Lower lobe of right lung (tissue), 2 donors: ENCODE results near the gene YTHDC1. TPM values are rescaled to one million over a fixed set of nuclear protein-coding genes. Genes with fewer than 3 reads are reported as not detected.
"Not testable (repeated sequence)": the region's sequence is repeated elsewhere in the genome, so short reads cannot be mapped to it uniquely, and the experiment has no call there.

Experiments
- ATAC-seq, 2 donors: fragments of 200-7000 bp; cut with Tn5 transposase; one replicate each; pipeline ENCODE4 v1.9.1; 2020 to 2022; ENCODE audit warnings: mild to moderate bottlenecking in 2 of 2, moderate library complexity in 2 of 2
- DNase-seq: peaks from one replicate; pipeline ENCODE4 v3.0.0-alpha.2; 2020
- H3K27ac ChIP-seq: fragments of 200-600 bp; one replicate; pipeline ENCODE4 v1.8.0; 2022
- H3K27me3 ChIP-seq: fragments of 200-600 bp; one replicate; pipeline ENCODE4 v1.8.0; 2022; ENCODE audit warnings: low read depth
- H3K36me3 ChIP-seq: fragments of 200-600 bp; one replicate; pipeline ENCODE4 v1.8.0; 2022; ENCODE audit warnings: mild to moderate bottlenecking
- H3K4me1 ChIP-seq: fragments of 200-600 bp; one replicate; pipeline ENCODE4 v1.8.0; 2022
- H3K4me3 ChIP-seq: fragments of 200-600 bp; one replicate; pipeline ENCODE4 v1.8.0; 2022; ENCODE audit warnings: mild to moderate bottlenecking
- H3K9me3 ChIP-seq: fragments of 200-600 bp; one replicate; pipeline ENCODE4 v1.8.0; 2022
- CTCF ChIP-seq: fragments of 200-600 bp; IDR thresholded peaks from one replicate; pipeline ENCODE4 v1.8.0; 2022; ENCODE audit warnings: antibody characterized with exemption, mild to moderate bottlenecking
- intact Hi-C: fragments of 100-400 bp; cut with DNase I; formaldehyde crosslinking; loops from one replicate; pipeline ENCODE4 v1.11.0; 2022
- long read RNA-seq: library from polyadenylated mRNA; unstranded; transcript quantifications from one replicate; pipeline ENCODE4 v2.0.0, GENCODE V29; 2021
- total RNA-seq: library from RNA; stranded (reverse); fragmentation: NEBNext Ultra II Directional; extraction: Animal tissue kit (Norgen Biotek cat#: 25700); gene quantifications from one replicate; pipeline ENCODE4 v1.2.1, GENCODE V29; 2021
- donor health status: DM: no; HTN: yes; CAD: no; lungs with severe emphysema.

YTHDC1 gene
- total RNA-seq, result 77.2 TPM
- long read RNA-seq, full-length matches to known transcripts, result 4 of 21 reads
- long read RNA-seq, partial matches to known transcripts, result 13 of 21 reads
- long read RNA-seq, other reads (novel, unspliced or antisense), result 4 of 21 reads

DNA sequence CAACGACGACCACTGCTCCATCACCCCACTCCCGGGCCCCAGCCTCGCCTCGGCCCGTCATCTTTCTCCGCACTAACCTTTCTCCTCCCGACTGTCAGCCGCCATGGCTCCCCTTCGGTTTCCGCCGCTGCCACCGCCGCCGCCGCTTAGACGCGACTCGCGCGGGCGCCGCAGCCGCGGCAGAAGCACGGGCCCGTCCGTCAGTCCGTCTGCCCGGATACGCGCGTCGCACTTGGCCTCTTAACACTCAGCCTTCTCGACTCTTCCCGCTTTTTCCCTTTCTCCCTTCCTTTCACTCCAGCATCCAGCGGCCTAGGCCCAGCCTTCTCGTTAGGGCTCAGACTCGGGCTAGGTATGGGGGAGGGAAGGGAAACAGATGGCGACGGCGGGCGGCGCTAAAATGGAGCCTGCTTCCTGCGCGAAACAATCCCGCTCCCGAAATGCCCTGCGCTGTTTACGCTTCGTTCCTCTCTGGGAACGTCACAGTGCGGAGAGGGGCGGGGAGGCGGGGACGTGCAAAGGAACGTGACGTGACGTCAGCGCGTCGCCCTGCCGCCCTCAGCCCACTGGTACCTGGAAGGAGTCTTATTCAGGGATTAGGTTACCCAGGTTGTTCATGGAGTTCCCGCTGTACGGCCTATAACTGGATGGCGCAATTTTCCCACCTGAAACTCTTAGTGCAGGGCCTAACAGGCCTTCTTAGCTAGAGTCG lies at the start of gene YTHDC1:
YTHDC1 (minus strand) TSS at position 442 of the 712 bp plus-strand sequence; CDS start at position 105, 337 bp downstream.
- H3K36me3 ChIP-seq, result no peaks in the 10 kb centered on the region
- peak within 1 kb of the TSS; percentile 99 for H3K27ac ChIP-seq
- intact Hi-C loops, result no loop called here
- H3K4me1 ChIP-seq, result peaks cover 36% of the 10 kb centered on the region
- DNase-seq, result peak; percentile 98
- no peak for TF ChIP-seq CTCF
- H3K4me3 ChIP-seq, result peak within 1 kb of the TSS; percentile 90
- no peaks in the 10 kb centered on the region for H3K27me3 ChIP-seq
- no peaks in the 10 kb centered on the region for H3K9me3 ChIP-seq
- ATAC-seq, result peak; percentile 99

DNA sequence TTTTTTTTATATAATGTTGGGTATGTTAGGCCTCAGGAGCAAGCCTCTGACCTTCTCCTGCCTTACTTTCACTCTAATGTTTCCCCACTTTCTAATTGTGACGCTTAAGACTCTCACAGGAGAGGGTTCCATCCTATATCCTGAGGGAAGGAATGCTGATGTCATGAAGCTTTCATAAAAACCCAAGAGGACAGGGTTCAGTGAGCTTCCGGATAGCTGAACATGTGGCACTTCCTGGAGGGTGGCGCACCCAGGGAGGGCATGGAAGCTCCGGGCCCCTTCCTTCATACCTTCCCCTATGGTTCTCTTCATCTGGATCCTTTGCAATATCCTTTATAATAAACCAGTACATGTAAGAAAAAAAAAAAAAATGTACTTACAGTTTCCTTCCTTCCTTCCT lies 49.4 kb upstream of the YTHDC1 start:
- H3K27me3 ChIP-seq, result no peaks in the 10 kb centered on the region
- intact Hi-C loops, result no loop called here
- H3K27ac ChIP-seq, result no peak overlapping the region
- H3K36me3 ChIP-seq, result no peaks in the 10 kb centered on the region
- ATAC-seq, result no peak
- TF ChIP-seq CTCF, result no peak
- H3K4me3 ChIP-seq, result no peak overlapping the region
- H3K9me3 ChIP-seq, result no peaks in the 10 kb centered on the region
- H3K4me1 ChIP-seq, result no peaks in the 10 kb centered on the region
- no peak for DNase-seq

DNA sequence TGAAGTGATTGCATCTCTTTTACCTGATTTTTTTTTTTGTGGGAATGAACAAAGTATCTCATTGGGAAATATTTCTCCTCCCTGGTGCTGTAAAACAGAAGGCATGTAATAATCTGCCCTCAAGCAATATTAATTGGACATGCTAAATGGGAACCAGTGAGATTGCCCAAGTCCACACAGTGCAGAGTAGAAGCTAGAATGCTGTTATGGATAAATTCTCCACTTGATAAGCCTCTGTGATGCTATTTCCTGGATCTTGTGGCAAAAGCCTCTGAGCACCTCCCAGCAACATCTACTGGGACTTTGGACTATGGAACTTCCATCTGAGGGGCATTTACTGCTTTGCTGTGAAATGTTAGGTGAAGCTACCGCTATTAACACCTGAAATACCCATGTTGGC lies 46.9 kb upstream of the YTHDC1 start:
- Histone ChIP-seq H3K27me3 (no peaks in the 10 kb centered on the region), H3K27ac (no peak overlapping the region), H3K4me1 (no peaks in the 10 kb centered on the region), H3K36me3 (no peaks in the 10 kb centered on the region), H3K4me3 (no peak overlapping the region), H3K9me3 (no peaks in the 10 kb centered on the region)
- no peak for TF ChIP-seq CTCF
- DNase-seq, result no peak
- ATAC-seq, result no peak
- intact Hi-C loops, result no loop called here

DNA sequence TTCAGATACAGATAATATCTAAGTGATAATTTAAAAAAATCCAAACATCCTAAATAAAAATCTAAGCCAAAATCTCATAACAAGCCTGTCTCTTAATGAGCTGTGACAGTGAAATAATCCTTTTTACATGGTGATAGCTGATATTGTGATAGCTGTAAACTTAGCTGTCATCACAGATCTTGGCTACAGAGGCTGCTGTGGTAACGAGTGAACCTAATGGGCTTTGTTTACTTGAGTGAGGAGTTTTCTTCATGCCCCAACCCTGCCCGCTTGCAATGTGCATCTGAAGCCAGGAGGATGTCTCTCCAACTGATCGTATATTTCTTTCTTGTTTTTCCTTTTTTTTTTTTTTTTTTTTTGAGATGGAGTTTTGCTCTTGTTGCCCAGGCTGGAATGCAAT lies 41.5 kb upstream of the YTHDC1 start:
- Histone ChIP-seq H3K27me3 (no peaks in the 10 kb centered on the region), H3K4me1 (no peaks in the 10 kb centered on the region), H3K9me3 (no peaks in the 10 kb centered on the region), H3K36me3 (no peaks in the 10 kb centered on the region), H3K27ac (no peak overlapping the region), H3K4me3 (no peak overlapping the region)
- ATAC-seq (no peak), DNase-seq (no peak)
- TF ChIP-seq CTCF, result no peak
- intact Hi-C loops, result no loop called here

DNA sequence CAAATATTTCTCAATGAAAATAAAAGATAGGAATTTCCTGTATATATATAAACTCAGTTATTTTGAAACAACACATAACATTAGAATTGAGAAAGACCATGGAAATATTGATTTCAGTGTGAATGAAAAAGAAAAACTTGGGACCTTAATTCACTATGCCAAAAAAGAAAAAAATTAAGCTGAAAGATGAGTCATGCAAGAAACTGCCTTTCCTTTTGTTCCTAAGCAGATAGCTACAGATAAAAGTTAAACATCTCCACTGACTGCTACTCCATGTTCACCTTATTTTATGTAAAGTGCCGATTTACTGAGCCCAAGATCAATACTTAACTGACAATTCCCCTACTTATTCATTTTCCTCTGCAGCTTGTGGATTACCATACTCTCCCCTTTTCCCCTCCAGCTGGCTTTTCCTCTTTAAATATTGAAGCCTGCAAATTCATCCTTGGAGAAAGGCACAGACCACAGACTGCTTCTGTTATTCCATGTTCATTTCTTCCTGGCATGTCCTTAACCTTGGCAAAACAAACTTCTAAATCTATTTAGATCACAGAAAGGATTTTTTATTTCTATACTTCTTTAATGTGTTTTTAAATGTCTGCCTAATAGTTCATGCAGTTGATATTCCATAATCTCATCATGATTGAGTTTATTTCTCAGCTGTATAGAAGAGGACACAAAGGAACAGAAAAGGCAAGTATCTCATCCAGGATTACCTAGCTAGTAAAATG lies 40.5 kb upstream of the YTHDC1 start:
- intact Hi-C loops, result no loop called here
- Histone ChIP-seq H3K9me3 (no peaks in the 10 kb centered on the region), H3K4me1 (no peaks in the 10 kb centered on the region), H3K36me3 (no peaks in the 10 kb centered on the region), H3K27me3 (no peaks in the 10 kb centered on the region), H3K27ac (no peak overlapping the region), H3K4me3 (no peak overlapping the region)
- DNase-seq (no peak), ATAC-seq (no peak)
- no peak for TF ChIP-seq CTCF

DNA sequence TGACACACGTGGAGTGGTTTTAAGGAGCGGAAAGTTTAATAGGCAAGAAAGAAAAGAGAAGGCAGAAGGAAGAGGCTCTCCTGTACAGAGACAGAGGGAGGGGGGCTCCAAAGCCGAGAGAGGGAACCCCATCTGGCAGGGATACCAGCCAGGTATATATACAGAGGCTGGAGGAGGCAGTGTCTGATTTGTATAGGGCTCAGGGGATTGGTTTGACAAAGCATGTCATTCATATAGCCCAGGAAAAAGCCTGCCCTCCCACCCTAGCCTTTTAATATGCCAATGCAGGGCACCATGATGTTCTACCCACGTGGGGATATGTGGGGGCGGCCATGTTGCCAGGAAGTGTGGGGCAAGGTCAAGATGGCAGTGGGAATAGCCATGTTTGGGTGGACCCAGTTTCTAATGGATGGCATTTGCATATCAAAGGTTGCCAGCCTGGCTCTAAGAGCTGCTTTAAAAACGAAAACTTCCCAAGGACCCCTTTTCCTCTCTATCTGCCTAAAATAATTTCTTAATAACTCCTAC lies 39.6 kb upstream of the YTHDC1 start:
- H3K4me3 ChIP-seq, H3K27ac ChIP-seq, DNase-seq, H3K4me1 ChIP-seq, intact Hi-C loops, H3K27me3 ChIP-seq, ATAC-seq, H3K36me3 ChIP-seq, H3K9me3 ChIP-seq: not testable (repeated sequence)
